ENCODE results near the gene DOHH. TPM values are rescaled to one million over a fixed set of nuclear protein-coding genes. Genes with fewer than 3 reads are reported as not detected.

The DOHH gene
- total RNA-seq, 1 donor from 2014 or later, result 11.0 TPM

GRCh38 chr19:3482507-3483225 lies 17.8 kb downstream of the DOHH start:
- DNase-seq (no peak), ATAC-seq (no peak)
- intact Hi-C loops (cut with micrococcal nuclease), result no loop called here

GRCh38 chr19:3481241-3482090 lies 19.0 kb downstream of the DOHH start:
- no peak for DNase-seq
- intact Hi-C loops (cut with micrococcal nuclease), result no loop called here
- no peak for ATAC-seq

GRCh38 chr19:3480383-3481091 lies 19.9 kb downstream of the DOHH start, which contains the start of gene SMIM24:
SMIM24 (minus strand) TSS chr19:3480525; CDS start chr19:3480463, 62 bp downstream.
- no peak for DNase-seq
- intact Hi-C loops (cut with micrococcal nuclease), result no loop called here

DNA sequence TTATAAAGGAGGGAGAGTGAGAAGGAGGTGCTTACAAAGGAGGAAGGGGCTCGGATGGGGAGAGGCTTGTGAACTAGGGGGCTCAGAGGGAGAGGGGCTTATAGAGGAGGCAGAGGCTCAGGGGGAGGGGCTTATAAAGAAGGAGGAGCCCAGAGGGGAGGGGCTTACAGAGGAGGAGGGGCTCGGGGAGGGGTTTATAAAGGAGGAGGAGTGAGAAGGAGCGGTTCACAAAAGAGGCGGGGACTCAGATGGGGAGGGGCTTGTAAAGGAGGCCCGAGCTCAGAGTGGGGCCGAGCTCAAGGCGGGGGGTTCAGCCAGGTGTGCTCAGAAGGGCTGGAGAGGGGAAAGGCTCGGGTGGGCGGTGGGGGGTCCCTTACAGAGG lies 20.6 kb downstream of the DOHH start:
- no peak for ATAC-seq
- intact Hi-C loops (cut with micrococcal nuclease), result no loop called here
- DNase-seq, result no peak

More at GRCh38 chr19:3480383-3481091, 19.9 kb downstream of the DOHH start, which contains the start of gene SMIM24:
- no peak for ATAC-seq

DNA sequence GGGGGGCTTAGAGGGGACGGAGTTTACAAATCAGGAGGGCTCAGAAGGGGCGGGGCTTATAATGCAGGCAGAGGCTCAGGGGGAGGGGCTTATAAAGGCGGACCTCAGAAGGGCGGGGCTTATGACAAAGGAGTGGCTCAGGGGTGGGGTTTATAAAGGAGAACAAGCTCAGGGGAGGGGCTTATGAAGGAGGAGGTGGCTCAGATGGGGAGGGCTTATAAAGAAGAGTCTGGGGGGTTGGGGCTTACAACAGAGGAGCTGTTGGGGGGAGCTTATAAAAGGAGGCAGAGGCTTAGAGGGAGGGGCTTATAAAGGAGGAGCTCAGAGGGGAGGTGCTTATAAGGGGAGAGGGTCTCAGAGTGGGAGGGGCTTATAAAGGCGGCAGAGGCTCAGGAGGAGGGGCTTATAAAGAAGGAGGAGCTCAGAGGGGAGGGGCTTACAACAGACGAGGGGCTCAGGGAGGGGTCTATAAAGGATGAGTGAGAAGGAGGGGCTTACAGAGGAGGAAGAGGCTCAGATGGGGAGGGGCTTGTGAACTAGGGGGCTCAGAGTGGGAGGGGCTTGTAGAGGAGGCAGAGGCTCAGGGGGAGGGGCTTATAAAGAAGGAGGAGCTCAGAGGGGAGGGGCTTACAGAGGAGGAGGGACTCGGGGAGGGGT lies 21.2 kb downstream of the DOHH start:
- intact Hi-C loops (cut with micrococcal nuclease), result no loop called here
- ATAC-seq, result no peak

DNA sequence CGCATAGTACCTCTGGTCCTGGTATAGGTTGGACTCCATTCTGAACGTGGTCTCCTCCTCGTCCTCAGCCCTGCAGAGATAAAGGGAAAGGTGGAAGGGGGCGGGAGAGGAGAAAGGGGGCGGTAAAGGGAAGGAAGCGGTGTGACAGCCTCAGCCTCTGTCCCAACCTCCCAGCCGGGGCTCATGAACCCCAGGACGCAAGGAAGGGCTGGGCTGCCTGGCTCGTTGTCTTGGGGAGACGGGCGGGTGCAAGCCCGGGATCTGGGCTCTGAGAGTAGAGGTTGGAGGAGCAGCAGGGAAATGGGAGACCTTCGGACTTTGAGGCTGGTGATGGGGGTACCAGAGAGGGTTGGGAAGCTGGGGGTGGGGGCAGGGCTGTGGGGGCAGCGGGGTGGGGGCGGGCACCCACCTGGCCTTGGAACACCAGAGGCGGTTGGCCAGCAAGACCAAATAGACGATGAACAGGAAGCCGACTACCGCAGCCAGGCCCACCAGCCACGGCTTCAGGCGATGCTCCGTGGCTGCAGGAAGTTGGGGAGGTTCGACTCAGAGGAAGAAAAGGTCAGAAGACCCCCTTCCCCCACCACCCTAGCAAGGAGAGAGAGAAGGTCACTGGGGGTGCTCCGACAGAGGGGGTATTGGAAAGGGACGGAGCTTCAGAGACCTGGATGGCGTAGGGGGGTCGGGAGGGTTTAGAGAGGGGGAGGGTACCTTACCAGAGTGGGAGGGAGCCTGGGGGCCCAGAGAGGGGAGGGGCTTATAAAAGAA lies 21.9 kb downstream of the DOHH start:
- ATAC-seq (no peak), DNase-seq (no peak)
- intact Hi-C loops (cut with micrococcal nuclease), result no loop called here

More for the DNA sequence above, 21.2 kb downstream of the DOHH start:
- no peak for DNase-seq

GRCh38 chr19:3477951-3478350 lies 22.5 kb downstream of the DOHH start:
- DNase-seq, result no peak
- intact Hi-C loops (cut with micrococcal nuclease), result no loop called here
- no peak for ATAC-seq

DNA sequence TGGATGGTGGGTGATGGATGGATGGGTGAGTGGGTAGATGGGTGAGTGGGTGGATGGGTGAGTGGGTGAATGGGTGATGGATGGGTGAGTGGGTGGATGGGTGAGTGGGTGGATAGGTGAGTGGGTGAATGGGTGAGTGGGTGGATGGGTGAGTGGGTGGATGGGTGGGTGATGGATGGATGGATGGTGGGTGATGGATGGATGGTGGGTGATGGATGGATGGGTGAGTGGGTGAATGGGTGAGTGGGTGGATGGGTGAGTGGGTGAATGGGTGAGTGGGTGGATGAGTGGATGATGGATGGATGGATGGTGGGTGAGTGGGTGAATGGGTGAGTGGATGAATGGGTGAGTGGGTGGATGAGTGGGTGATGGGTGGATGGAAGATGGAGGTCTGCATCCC lies 23.0 kb downstream of the DOHH start:
- DNase-seq (no peak), ATAC-seq (no peak)
- intact Hi-C loops (cut with micrococcal nuclease), result no loop called here

DNA sequence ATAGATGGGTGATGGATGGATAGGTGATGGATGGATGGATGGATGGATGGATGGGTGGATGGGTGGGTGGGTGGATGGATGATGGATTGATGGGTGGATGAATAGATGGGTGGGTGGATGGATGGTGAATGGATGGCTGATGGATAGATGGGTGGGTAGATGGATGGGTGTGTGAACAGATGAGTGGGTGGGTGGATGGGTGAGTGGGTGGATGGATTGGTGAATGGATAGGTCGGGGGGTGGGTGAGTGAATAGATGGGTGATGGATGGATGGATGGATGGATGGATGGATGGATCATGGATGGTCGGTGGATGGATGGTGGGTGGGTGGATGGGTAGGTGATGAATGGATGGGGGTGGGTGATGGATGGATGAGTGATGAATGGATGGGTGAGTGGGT lies 23.6 kb downstream of the DOHH start:
- no peak for DNase-seq

DNA sequence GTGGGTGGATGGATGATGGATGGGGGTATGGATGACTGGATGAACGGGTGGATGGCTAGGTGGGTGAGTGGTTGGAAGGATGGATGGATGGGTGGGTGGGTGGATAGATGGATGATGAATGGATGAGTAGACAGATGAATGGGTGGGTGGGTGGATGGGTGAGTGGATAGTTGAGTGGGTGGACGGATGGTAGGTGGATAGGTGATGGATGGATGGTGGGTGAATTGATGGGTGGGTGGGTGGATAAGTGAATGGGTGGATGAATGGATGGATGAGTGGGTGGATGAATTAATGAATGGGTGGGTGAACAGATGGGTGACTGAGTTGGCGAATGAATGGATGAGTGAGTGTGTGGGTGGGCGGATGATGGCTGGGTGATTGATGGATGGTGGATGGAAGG lies 25.0 kb downstream of the DOHH start:
- DNase-seq, result no peak
- ATAC-seq, result no peak
- intact Hi-C loops (cut with micrococcal nuclease), result no loop called here

More for the DNA sequence above, 23.6 kb downstream of the DOHH start:
- no peak for ATAC-seq
- intact Hi-C loops (cut with micrococcal nuclease), result no loop called here

DNA sequence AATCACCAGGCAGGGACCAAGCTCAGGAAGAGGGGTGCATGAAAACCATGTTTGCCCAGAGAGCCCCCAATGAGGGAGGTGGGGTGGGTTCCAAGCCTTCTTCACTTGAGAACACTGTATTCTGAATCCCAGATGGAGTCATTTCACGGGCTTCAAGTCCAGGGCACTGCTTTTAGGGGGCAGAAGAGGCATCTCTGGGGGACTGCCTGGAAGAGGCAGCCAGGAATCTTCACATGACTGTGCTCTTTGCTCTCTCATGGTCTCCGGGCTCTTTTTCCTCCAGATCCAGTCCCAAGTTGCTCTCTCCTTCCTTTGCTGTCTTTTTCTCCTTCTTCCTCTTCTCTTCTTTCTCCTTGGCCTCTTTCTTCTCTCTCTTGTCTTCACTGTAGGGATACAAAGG lies 25.9 kb downstream of the DOHH start:
- intact Hi-C loops (cut with micrococcal nuclease), result loop anchor here (5.0 kb wide), 1 partner anchor 147 kb away; no protein-coding TSS in a partner anchor

DNA sequence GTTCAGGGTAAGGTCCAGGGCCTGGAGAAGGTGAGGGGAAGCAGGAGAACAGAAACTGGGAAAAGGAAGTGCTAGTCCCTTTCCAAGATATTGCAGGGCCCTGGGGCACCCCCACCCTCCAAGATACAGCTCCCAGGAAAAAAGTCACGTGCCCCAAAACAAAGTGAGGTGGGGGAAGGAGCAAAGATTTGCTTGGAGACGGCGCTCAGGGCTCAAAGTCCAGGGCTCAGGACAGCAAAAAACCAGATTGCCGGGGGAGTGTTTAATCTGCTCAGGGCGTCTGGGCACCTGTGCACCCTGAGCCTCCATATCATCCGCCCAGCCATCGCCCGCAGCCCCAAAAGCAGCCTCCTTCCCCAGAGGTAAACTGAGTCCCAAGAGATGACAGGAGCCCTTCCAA lies 26.5 kb downstream of the DOHH start:
- ATAC-seq (no peak), DNase-seq (no peak)
- intact Hi-C loops (cut with micrococcal nuclease), result loop anchor here (5.0 kb wide), 1 partner anchor 147 kb away; no protein-coding TSS in a partner anchor

More for the DNA sequence above, 25.9 kb downstream of the DOHH start:
- no peak for ATAC-seq
- DNase-seq, result no peak

- ATAC-seq (peak; percentile 63), DNase-seq (peak; percentile 68)
- intact Hi-C loops (cut with micrococcal nuclease), result loop anchor here (5.0 kb wide), 1 partner anchor 145 kb away; no protein-coding TSS in a partner anchor
These were observed 28.4 kb downstream of the DOHH start for GRCh38 chr19:3471954-3472655.

GRCh38 chr19:3470500-3471128 lies 29.9 kb downstream of the DOHH start:
- intact Hi-C loops (cut with micrococcal nuclease), result loop anchor here (5.0 kb wide), 1 partner anchor 143 kb away; no protein-coding TSS in a partner anchor
- ATAC-seq (no peak), DNase-seq (no peak)

DNA sequence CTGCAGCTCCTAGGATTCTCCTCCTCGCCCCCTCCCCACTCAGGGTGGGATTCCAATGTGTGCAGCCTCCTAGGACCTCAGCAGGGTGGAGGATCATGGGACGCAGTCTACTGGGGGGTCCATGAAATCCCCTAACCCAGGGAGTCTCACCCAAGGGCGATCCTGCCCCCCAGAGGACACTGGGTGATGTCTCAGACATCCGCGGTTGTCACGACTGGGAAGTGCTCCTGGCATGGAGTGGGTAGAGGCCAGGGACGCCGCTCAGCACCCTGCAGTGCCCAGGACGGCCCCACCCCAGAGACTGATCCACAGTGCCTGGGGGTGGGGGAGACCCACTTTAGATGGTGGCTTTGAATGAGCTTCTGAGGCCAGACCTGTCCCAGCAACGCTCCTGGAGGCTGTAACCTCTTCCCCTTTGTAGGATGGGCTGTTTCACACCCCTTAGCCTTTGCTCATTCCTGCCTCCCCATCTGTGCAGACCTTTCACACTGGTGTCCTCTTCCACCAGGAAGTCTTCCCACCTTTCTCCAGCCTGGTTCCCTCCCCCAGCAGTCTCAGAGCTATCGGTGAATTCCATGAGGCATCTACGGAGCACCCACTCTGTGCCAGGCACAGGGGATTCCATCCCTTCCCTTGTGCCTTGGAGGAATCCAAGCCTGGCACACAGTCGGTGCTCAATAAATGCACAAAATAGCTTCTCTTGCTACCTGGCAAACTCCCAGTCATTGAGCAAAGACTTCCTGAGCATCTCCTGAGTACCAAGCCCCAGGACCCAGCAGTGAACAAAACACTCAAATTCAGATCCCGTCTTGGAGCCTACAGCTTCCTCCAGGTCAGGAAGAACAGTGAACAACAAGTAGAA lies 30.6 kb downstream of the DOHH start:
- intact Hi-C loops (cut with micrococcal nuclease), result loop anchor here (5.0 kb wide), 1 partner anchor 143 kb away; no protein-coding TSS in a partner anchor
- DNase-seq, result no peak
- ATAC-seq, result peak; percentile 3

- no peak for DNase-seq
- no peak for ATAC-seq
- intact Hi-C loops (cut with micrococcal nuclease), result no loop called here
These were observed 32.3 kb downstream of the DOHH start for GRCh38 chr19:3468211-3468610.

All from left ventricle myocardium superior (tissue), 1 donor.